DND-41 (cell line): Measurements from ENCODE around the gene HOOK2.

Experiments
- EZH2 ChIP-seq: IDR thresholded peaks from 3 replicates; pipeline ENCODE4 v1.6.1; 2012; ENCODE audit warnings: borderline replicate concordance, low read depth, mild to moderate bottlenecking, moderate library complexity, low read length, inconsistent platforms; ENCODE audit not compliant: severe bottlenecking
- TF ChIP-seq, protein P1 (sequence below): IDR thresholded peaks from 2 replicates; pipeline ENCODE4 v1.5.1; 2012; ENCODE audit warnings: borderline replicate concordance, low read length, moderate library complexity, mild to moderate bottlenecking; ENCODE audit not compliant: poor library complexity, severe bottlenecking; ENCODE audit errors: extremely low read depth

DNA sequence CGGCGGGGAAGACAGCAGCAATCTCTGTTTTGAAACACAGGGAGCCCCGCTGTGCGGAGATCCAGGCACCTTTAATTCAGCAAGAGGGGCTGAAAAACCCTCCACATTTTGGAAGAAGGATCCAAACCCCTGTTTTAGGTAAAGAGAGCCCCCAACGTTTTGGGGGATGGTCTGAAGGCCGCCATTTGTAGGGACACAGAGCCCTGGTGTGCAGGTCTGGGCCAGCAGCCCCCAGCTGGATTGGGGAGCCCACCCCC lies 3.5 kb upstream of the HOOK2 start:
- TF ChIP-seq, protein P1, sequence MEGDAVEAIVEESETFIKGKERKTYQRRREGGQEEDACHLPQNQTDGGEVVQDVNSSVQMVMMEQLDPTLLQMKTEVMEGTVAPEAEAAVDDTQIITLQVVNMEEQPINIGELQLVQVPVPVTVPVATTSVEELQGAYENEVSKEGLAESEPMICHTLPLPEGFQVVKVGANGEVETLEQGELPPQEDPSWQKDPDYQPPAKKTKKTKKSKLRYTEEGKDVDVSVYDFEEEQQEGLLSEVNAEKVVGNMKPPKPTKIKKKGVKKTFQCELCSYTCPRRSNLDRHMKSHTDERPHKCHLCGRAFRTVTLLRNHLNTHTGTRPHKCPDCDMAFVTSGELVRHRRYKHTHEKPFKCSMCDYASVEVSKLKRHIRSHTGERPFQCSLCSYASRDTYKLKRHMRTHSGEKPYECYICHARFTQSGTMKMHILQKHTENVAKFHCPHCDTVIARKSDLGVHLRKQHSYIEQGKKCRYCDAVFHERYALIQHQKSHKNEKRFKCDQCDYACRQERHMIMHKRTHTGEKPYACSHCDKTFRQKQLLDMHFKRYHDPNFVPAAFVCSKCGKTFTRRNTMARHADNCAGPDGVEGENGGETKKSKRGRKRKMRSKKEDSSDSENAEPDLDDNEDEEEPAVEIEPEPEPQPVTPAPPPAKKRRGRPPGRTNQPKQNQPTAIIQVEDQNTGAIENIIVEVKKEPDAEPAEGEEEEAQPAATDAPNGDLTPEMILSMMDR = no peak
- TF ChIP-seq EZH2 = no peak
